Right lobe of liver (tissue), 4 donors: ENCODE data around the gene ABHD12B.

Experiments
- CTCF ChIP-seq, 4 donors: fragments of 200-600 bp in 3 of 4; fragments of 450-650 bp in 1 of 4; IDR thresholded peaks; one replicate each; pipeline versions ENCODE4 v1.5.1 to v1.8.0; 2016 to 2022; ENCODE audit warnings: antibody characterized with exemption in 4 of 4, mild to moderate bottlenecking in 2 of 4
- POLR2A ChIP-seq: fragments of 450-650 bp; IDR thresholded peaks from one replicate; pipeline ENCODE4 v1.6.1; 2017; ENCODE audit warnings: antibody characterized with exemption, mild to moderate bottlenecking
- donor health status: DM: no; HTN: no; CAD: no.
- donor health status: DM: no; HTN: no; CAD: no.
- donor health status: DM: no; HTN: yes; CAD: no.

DNA sequence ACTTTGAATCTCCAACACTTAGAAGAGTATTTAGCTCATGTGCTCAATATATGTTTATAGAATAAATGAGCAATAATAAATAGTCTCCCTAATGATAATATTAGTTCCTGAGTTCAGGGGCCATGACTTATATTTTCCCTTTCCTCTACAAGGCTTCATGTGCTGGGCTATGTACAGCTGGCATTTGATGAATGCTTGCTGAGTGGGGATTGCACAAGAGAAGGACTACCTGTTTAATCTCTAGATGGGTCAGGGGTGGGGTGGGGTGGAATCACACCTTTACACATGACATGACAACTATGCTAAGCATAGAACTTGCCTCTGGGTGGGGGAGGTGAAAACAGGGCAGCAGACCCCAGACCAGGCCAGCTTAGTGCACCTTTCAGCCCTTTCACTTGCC is 7.6 kb upstream of the ABHD12B start:
- TF ChIP-seq CTCF (IDR thresholded peaks at IDR 0.05) (no peak), POLR2A (no peak)
